ENCODE data around the gene CCDC200.
"Not testable (repeated sequence)": the region's sequence is repeated elsewhere in the genome, so short reads cannot be mapped to it uniquely, and the experiment has no call there.

The CCDC200 gene

GRCh38 chr17:43216369-43216761 is 12.1 kb downstream of the CCDC200 start:
- no peak for DNase-seq (ENCODE audit: low spot score)

- no peak for DNase-seq (ENCODE audit: low spot score)
Observed at GRCh38 chr17:43215341-43215740, 13.1 kb downstream of the CCDC200 start.

- no peak for DNase-seq (ENCODE audit: low spot score)
Observed at GRCh38 chr17:43213545-43213944, 14.9 kb downstream of the CCDC200 start.

GRCh38 chr17:43212641-43213490 is 15.6 kb downstream of the CCDC200 start:
- DNase-seq (ENCODE audit: low spot score), result no peak

- peak; percentile 83 for DNase-seq (ENCODE audit: low spot score)
Observed at GRCh38 chr17:43211480-43212402, 16.7 kb downstream of the CCDC200 start, which contains the start of gene TMEM106A. TMEM106A (plus strand) TSS chr17:43211875; CDS start chr17:43213042, 1,167 bp downstream.

GRCh38 chr17:43211123-43211479 is 17.3 kb downstream of the CCDC200 start:
- DNase-seq (ENCODE audit: low spot score), result no peak

GRCh38 chr17:43210576-43210975 is 17.8 kb downstream of the CCDC200 start:
- DNase-seq (ENCODE audit: low spot score), result no peak

GRCh38 chr17:43203013-43203412 is 25.4 kb downstream of the CCDC200 start:
- DNase-seq (ENCODE audit: low spot score), result not testable (repeated sequence)

- no peak for DNase-seq (ENCODE audit: low spot score)
Observed at GRCh38 chr17:43200127-43200526, 28.3 kb downstream of the CCDC200 start.

GRCh38 chr17:43199633-43200032 is 28.8 kb downstream of the CCDC200 start:
- no peak for DNase-seq (ENCODE audit: low spot score)

- DNase-seq (ENCODE audit: low spot score), result no peak
Observed at GRCh38 chr17:43193251-43193650, 35.2 kb downstream of the CCDC200 start.

- DNase-seq (ENCODE audit: low spot score), result not testable (repeated sequence)
Observed at GRCh38 chr17:43186656-43187055, 41.8 kb downstream of the CCDC200 start.

GRCh38 chr17:43183921-43184320 is 44.5 kb downstream of the CCDC200 start:
- DNase-seq (ENCODE audit: low spot score), result no peak

GRCh38 chr17:43176119-43176570 is 52.3 kb downstream of the CCDC200 start:
- no peak for DNase-seq (ENCODE audit: low spot score)

- DNase-seq (ENCODE audit: low spot score), result no peak
Observed at GRCh38 chr17:43175213-43176118, 53.0 kb downstream of the CCDC200 start.

- peak; percentile 95 for DNase-seq (ENCODE audit: low spot score)
Observed at GRCh38 chr17:43171586-43172487, 56.6 kb downstream of the CCDC200 start.
